HG02938 (cell line): Measurements from ENCODE around the gene CREBBP.

Experiments
- ATAC-seq: cut with Tn5 transposase; IDR thresholded peaks from one replicate; pipeline ENCODE4 v1.9.1; 2021; ENCODE audit warnings: mild to moderate bottlenecking, moderate library complexity; ENCODE audit not compliant: unreplicated experiment

CREBBP gene

DNA sequence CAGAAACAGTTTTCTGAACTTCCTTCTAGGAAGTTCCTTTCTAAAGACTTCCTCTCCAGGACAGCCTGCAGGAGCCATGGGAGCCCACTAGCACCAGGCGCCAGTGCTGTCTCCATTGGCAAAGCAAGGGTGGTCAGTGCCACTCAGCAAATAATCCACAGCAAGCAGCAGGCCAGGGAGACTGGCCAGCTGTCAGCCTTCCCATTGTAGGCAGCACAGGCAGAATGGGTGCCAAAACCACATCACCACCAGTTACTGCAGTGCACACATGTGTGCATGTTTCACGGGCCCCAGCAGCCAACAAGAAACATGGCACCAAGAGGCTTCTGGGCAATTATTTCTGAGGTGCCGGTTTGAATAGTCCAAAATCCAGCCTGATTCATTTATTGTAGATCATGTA is 199.3 kb downstream of the CREBBP start:
- no peak for ATAC-seq

DNA sequence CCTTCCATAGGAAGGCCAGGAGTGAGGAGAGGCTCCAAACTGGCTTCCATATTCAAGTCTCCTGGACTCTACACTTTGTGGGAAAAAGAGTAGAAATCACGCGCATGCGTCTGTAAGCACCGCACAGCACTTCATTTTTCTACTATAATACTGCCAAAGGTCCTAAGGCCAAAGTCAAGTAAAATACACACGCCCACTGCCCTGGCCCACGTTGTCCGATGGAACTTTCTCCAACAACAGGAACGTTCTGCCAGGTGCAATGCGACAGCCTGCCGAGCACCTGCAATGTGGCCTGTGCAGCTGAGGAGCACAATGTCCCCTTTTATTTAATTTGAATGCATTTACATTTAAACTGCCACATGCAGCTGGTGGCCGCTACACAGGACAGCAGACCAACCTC is 202.5 kb downstream of the CREBBP start:
- ATAC-seq, result no peak

DNA sequence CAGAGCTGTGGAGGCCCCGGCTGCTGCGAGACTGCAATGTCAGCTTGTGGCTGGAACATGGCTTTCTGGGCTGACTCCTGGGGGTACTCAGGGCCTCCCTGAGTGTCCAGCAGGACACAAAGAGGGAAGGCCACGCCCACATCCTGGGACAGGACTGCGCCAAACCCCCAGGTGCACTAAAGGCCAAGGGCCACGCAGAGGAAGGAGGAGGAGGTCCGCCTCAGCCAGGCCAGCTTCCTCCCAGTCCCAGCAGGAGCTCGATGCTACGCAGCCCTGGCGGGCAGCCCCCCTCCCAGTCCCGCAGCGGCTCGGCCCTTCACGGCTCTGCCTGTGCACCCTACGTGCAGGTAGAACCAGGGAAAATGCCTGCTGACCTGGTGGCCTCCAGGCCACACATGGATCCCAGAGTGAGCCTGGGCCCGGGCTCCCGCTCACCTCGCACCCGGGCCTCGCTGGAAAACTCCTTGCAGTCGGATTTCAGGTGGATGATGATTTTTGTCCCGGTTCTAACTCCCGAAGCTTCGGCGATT is 204.8 kb downstream of the CREBBP start:
- no peak for ATAC-seq
